HCT116 (cell line): ENCODE measurements around the gene CAMK1D.

Experiments used
- CBX3 ChIP-seq: IDR thresholded peaks from 2 replicates; pipeline ENCODE4 v1.6.1; 2012; ENCODE audit warnings: low read depth
- EGR1 ChIP-seq: IDR thresholded peaks from 2 replicates; pipeline ENCODE4 v1.6.1; 2012; ENCODE audit warnings: low read depth
- EZH2 ChIP-seq: fragments of 200-600 bp; sonication (generic); IDR thresholded peaks from 2 replicates; pipeline ENCODE4 v1.6.1; 2017; ENCODE audit warnings: antibody characterized with exemption, mixed run types
- POLR2A ChIP-seq: IDR thresholded peaks from 2 replicates; pipeline ENCODE4 v1.7.0; 2011; ENCODE audit warnings: borderline replicate concordance; ENCODE audit not compliant: insufficient read depth, insufficient read length; ENCODE audit errors: extremely low read depth
- POLR2AphosphoS5 ChIP-seq: IDR thresholded peaks from 2 replicates; pipeline ENCODE4 v1.6.1; 2011; ENCODE audit warnings: mild to moderate bottlenecking, low read depth, low read length, moderate library complexity
- SRF ChIP-seq: IDR thresholded peaks from 2 replicates; pipeline ENCODE4 v1.6.1; 2012; ENCODE audit warnings: low read depth
- TCF7L2 ChIP-seq: IDR thresholded peaks from 2 replicates; pipeline ENCODE4 v1.7.0; 2011; ENCODE audit warnings: borderline replicate concordance, inconsistent platforms; ENCODE audit not compliant: insufficient read depth, insufficient read length; ENCODE audit errors: extremely low read depth
- ZFX ChIP-seq: fragments of 450-650 bp; IDR thresholded peaks from 2 replicates; pipeline ENCODE4 v1.6.1; 2017
- TF ChIP-seq, protein P1 (sequence below), 3 experiments: fragments of 200-600 bp in 1 of 3; sonication (generic) in 1 of 3; IDR thresholded peaks in 2 of 3; conservative IDR thresholded peaks in 1 of 3; 2 replicates each; pipeline ENCODE4 v1.5.1; 2012 to 2017; ENCODE audit warnings: low read depth in 2 of 3, low read length in 2 of 3, antibody characterized with exemption in 1 of 3, borderline replicate concordance in 1 of 3, control low read depth in 1 of 3, mild to moderate bottlenecking in 1 of 3, mixed read lengths in 1 of 3, mixed run types in 1 of 3, moderate library complexity in 1 of 3; ENCODE audit not compliant: insufficient read depth in 1 of 3

GRCh38 chr10:12792889-12793556, 443.7 kb downstream of the CAMK1D start:
- TF ChIP-seq SRF (no peak), EZH2 (no peak), POLR2A (no peak), ZFX (no peak), POLR2AphosphoS5 (no peak), TCF7L2 (no peak), CBX3 (no peak), EGR1 (no peak)
- TF ChIP-seq, protein P1, sequence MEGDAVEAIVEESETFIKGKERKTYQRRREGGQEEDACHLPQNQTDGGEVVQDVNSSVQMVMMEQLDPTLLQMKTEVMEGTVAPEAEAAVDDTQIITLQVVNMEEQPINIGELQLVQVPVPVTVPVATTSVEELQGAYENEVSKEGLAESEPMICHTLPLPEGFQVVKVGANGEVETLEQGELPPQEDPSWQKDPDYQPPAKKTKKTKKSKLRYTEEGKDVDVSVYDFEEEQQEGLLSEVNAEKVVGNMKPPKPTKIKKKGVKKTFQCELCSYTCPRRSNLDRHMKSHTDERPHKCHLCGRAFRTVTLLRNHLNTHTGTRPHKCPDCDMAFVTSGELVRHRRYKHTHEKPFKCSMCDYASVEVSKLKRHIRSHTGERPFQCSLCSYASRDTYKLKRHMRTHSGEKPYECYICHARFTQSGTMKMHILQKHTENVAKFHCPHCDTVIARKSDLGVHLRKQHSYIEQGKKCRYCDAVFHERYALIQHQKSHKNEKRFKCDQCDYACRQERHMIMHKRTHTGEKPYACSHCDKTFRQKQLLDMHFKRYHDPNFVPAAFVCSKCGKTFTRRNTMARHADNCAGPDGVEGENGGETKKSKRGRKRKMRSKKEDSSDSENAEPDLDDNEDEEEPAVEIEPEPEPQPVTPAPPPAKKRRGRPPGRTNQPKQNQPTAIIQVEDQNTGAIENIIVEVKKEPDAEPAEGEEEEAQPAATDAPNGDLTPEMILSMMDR (IDR thresholded peaks at IDR 0.05 in 2 of 3, conservative IDR thresholded peaks at IDR 0.05 in 1 of 3; ENCODE audit: borderline replicate concordance in 1 of 3, insufficient read depth in 1 of 3, low read depth in 2 of 3, low read length in 2 of 3), result no peak
